Tibial artery (tissue), 4 donors: ENCODE data around the gene RHD.
"Not testable (repeated sequence)": the region's sequence is repeated elsewhere in the genome, so short reads cannot be mapped to it uniquely, and the experiment has no call there.

Experiments
- DNase-seq, 2 donors: peaks; one replicate each; pipeline ENCODE4 v3.0.0-alpha.2; 2019
- H3K27ac ChIP-seq, 2 donors: fragments of 200-600 bp; sonication (generic) in 1 of 2; 1 replicate in 1 of 2; 2 replicates in 1 of 2; pipeline ENCODE4 v1.5.1; 2018 to 2019; ENCODE audit warnings: mild to moderate bottlenecking in 1 of 2
- H3K27me3 ChIP-seq, 2 donors: fragments of 200-600 bp; sonication (generic) in 1 of 2; one replicate each; pipeline versions ENCODE4 v1.5.1 to v1.6.0; 2016 to 2019
- H3K36me3 ChIP-seq, 3 donors: fragments of 200-600 bp; sonication (generic) in 2 of 3; one replicate each; pipeline ENCODE4 v1.5.1; 2016 to 2019; ENCODE audit warnings: mild to moderate bottlenecking in 2 of 3
- H3K4me1 ChIP-seq, 4 donors: fragments of 200-600 bp; sonication (generic) in 2 of 4; 1 replicate in 3 of 4; 2 replicates in 1 of 4; pipeline ENCODE4 v1.5.1; 2016 to 2019
- H3K4me3 ChIP-seq, 2 donors: fragments of 200-600 bp; sonication (generic) in 1 of 2; 1 replicate in 1 of 2; 2 replicates in 1 of 2; pipeline ENCODE4 v1.5.1; 2018 to 2019; ENCODE audit warnings: mild to moderate bottlenecking in 2 of 2
- H3K9me3 ChIP-seq, 3 donors: fragments of 200-600 bp; sonication (generic) in 1 of 3; one replicate each; pipeline ENCODE4 v1.5.1; 2016 to 2019
- intact Hi-C: fragments of 100-400 bp; cut with DNase I; formaldehyde crosslinking; loops from one replicate; pipeline ENCODE4 v1.15.0; 2023; ENCODE audit warnings: low total_unique reads

RHD gene

GRCh38 chr1:25308168-25308567, 35.9 kb downstream of the RHD start:
- H3K27me3 ChIP-seq, intact Hi-C loops: not testable (repeated sequence)

GRCh38 chr1:25309085-25309484, 36.8 kb downstream of the RHD start:
- H3K36me3 ChIP-seq = peaks cover 0 to 30% (median 0%) of the 10 kb centered on the region in 3 donors
- H3K4me3 ChIP-seq, H3K9me3 ChIP-seq, intact Hi-C loops, DNase-seq, H3K27me3 ChIP-seq, H3K27ac ChIP-seq, H3K4me1 ChIP-seq: not testable (repeated sequence)

More at GRCh38 chr1:25308168-25308567, 35.9 kb downstream of the RHD start:
- not testable (repeated sequence) for H3K4me1 ChIP-seq, H3K27ac ChIP-seq, DNase-seq, H3K4me3 ChIP-seq, H3K9me3 ChIP-seq
- peaks cover 0 to 24% (median 0%) of the 10 kb centered on the region in 3 donors for H3K36me3 ChIP-seq

DNA sequence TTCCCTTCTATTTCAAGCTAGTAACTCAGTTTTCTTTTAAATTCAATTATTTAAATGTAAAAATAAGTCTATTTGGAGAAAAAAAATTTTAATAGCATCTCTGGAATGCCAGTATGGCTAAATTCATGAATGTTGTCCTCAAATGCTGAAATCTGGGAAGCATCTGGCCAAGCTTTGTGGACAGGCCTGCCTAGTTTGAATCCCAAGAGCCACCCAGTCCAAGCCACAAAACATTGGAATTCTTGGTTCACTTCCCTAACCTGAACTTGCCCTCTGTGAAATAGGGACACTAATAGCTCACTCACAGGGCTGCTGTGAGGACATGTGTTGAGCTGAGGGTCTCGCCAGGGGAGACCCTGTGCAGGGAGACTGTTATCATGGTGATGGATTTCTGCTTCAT, 37.2 kb downstream of the RHD start:
- H3K4me1 ChIP-seq, H3K27me3 ChIP-seq, H3K9me3 ChIP-seq, DNase-seq, intact Hi-C loops, H3K4me3 ChIP-seq, H3K27ac ChIP-seq: not testable (repeated sequence)
- peaks cover 0 to 30% (median 0%) of the 10 kb centered on the region in 3 donors for H3K36me3 ChIP-seq

DNA sequence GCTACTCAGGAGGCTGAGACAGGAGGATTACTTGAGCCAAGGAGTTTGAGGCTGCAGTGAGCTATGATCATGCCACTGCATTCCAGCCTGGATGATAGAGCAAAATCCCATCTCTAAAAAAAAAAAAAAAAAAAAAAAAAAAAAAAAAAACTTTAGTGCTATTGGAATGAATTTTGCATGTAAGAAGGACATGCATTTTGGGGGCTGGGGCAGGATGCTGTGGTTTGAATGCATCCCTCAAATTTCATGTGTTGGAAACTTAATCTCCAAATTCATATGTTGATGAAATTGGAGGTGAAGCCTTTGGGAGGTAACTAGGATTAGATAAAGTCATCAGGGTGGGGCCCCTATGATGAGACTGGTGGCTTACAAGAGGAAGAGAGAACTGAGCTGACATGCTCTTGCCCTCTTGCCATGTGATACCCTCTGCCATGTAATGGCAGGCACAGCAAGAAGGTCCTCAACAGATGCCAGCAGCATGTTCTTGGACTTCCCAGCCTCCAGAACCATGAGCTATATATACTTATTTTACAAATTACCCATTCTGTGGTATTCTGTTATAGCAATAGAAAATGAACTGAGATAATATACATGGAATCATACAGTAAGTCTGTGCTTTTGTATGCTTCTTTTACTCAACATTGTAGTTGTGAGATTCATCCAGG, 40.6 kb downstream of the RHD start:
- H3K9me3 ChIP-seq, H3K4me3 ChIP-seq, H3K36me3 ChIP-seq, intact Hi-C loops, H3K4me1 ChIP-seq, H3K27me3 ChIP-seq, DNase-seq, H3K27ac ChIP-seq: not testable (repeated sequence)

DNA sequence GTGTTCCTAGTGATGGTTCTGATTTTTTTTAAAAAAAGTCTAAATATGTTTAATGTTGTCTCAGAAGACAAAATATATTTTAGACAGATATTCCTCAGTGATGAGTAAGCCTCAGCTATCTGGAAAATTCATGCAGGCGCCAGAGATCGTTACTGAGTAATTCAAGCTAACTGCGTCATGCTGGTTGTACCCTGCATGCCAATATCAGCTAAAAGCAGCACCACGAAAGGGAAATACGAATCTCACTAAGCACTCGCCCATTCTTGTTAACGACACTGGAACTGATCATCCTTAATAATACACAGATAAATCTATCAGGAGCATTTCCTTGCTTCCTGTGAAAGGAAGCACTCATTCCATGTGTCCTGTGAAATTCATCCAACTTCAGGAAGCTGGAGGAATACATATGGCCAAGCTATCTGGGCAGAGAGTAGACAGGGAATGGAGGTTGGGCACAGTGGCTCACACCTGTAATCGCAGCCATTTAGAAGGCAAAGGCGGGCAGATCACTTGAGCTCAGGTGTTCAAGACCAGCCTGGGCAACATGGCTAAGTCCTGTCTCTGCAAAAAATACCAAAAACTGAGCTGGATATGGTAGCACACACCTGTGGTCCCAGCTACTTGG, 48.1 kb downstream of the RHD start:
- H3K36me3 ChIP-seq, intact Hi-C loops, H3K9me3 ChIP-seq, H3K27me3 ChIP-seq, H3K4me3 ChIP-seq, H3K4me1 ChIP-seq: not testable (repeated sequence)
- H3K27ac ChIP-seq = peak overlapping the region; percentile 34 to 56
- peak; percentile 44 to 76 for DNase-seq

DNA sequence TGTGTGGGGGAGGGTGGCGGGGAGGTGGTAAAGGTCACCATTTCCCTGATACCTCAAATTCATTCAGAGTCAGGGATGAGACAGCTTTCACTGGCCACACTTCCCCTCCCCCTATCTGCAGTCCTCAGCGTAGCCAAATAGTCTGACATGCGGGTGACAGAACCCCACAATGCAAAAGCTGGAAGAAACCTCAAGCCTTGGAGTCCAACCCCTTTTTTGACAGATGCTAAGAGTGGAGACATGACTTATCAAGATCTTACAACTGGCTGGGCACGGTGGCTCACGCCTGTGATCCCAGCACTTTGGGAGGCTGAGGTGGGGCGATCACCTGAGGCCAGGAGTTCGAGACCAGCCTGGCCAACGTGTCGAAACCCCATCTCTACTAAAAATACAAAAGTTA, 49.8 kb downstream of the RHD start:
- H3K36me3 ChIP-seq, H3K27ac ChIP-seq, H3K9me3 ChIP-seq, DNase-seq, H3K4me3 ChIP-seq, H3K4me1 ChIP-seq, intact Hi-C loops, H3K27me3 ChIP-seq: not testable (repeated sequence)

GRCh38 chr1:25324407-25324806, 52.1 kb downstream of the RHD start:
- H3K9me3 ChIP-seq, DNase-seq, H3K27ac ChIP-seq, H3K4me3 ChIP-seq, intact Hi-C loops, H3K36me3 ChIP-seq, H3K4me1 ChIP-seq, H3K27me3 ChIP-seq: not testable (repeated sequence)

- not testable (repeated sequence) for H3K4me3 ChIP-seq
Observed at GRCh38 chr1:25327864-25328790, 55.8 kb downstream of the RHD start.

DNA sequence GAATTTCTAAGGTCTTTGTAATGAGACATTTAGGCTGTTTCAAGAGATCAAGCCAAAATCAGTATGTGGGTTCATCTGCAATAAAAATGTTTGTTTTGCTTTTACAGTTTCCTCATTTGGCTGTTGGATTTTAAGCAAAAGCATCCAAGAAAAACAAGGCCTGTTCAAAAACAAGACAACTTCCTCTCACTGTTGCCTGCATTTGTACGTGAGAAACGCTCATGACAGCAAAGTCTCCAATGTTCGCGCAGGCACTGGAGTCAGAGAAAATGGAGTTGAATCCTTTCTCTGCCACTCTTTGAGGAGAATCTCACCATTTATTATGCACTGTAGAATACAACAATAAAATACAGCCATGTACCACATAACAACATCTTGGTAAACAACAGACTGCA, 56.5 kb downstream of the RHD start:
- H3K36me3 ChIP-seq = peaks cover 0 to 12% (median 0%) of the 10 kb centered on the region in 3 donors
- DNase-seq, H3K4me3 ChIP-seq, H3K27me3 ChIP-seq, intact Hi-C loops, H3K9me3 ChIP-seq, H3K27ac ChIP-seq: not testable (repeated sequence)
- peaks cover 0 to 24% (median 0%) of the 10 kb centered on the region in 4 donors for H3K4me1 ChIP-seq

More at GRCh38 chr1:25327864-25328790, 55.8 kb downstream of the RHD start:
- H3K36me3 ChIP-seq, DNase-seq, intact Hi-C loops, H3K27me3 ChIP-seq, H3K9me3 ChIP-seq, H3K27ac ChIP-seq: not testable (repeated sequence)
- peaks cover 0 to 21% (median 0%) of the 10 kb centered on the region in 4 donors for H3K4me1 ChIP-seq

GRCh38 chr1:25329336-25329735, 57.0 kb downstream of the RHD start:
- DNase-seq, H3K4me3 ChIP-seq, H3K27me3 ChIP-seq, intact Hi-C loops, H3K9me3 ChIP-seq: not testable (repeated sequence)
- Histone ChIP-seq H3K4me1 (peaks cover 0 to 25% (median under 1%) of the 10 kb centered on the region in 4 donors), H3K27ac (peak overlapping the region in 1 of 2 donors; percentile 25), H3K36me3 (peaks cover 0 to 12% (median 0%) of the 10 kb centered on the region in 3 donors)

- H3K9me3 ChIP-seq, H3K27ac ChIP-seq, intact Hi-C loops, H3K27me3 ChIP-seq, H3K4me3 ChIP-seq, DNase-seq: not testable (repeated sequence)
- Histone ChIP-seq H3K36me3 (peaks cover 0 to 12% (median 0%) of the 10 kb centered on the region in 3 donors), H3K4me1 (peaks cover 0 to 29% (median 3%) of the 10 kb centered on the region in 4 donors)
Observed at GRCh38 chr1:25329950-25330349, 57.6 kb downstream of the RHD start.

DNA sequence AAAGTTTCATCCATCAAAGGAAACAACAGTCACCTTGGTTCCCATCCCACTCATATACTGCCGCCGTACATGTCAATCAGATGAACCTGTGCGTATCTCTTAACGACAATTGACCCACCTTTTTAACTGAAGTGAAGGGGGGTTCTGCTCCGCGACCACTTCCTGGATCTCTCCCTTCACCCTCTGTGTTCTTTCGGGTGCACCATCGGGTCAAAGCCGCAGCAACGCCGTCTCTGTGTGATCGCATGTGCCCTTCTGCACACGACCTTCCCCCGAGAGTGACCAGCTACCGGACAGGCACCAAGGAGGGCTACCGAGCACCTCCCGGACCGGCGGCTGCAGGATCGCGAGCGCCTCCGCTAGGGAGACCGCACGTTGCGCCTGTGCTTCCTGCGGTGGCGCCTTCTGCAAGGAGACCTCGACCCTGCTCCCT, 64.6 kb downstream of the RHD start:
- intact Hi-C loops = loop anchor here (5.0 kb wide), 1 partner anchor 100 kb away; no protein-coding TSS in a partner anchor
- H3K27me3 ChIP-seq, H3K9me3 ChIP-seq: not testable (repeated sequence)
- DNase-seq = peak in 1 of 2 donors; percentile 75
- peak overlapping the region in 1 of 2 donors; percentile 37 for H3K27ac ChIP-seq
- peaks cover 0 to 12% (median 0%) of the 10 kb centered on the region in 3 donors for H3K36me3 ChIP-seq
- H3K4me1 ChIP-seq = peaks cover 0 to 34% (median 17%) of the 10 kb centered on the region in 4 donors
- peak overlapping the region; percentile 69 to 99 for H3K4me3 ChIP-seq

- not testable (repeated sequence) for H3K27me3 ChIP-seq, H3K36me3 ChIP-seq, DNase-seq, H3K9me3 ChIP-seq
- Histone ChIP-seq H3K4me3 (peak overlapping the region; percentile 69 to 99), H3K4me1 (peaks cover 0 to 34% (median 17%) of the 10 kb centered on the region in 4 donors), H3K27ac (peak overlapping the region; percentile 98 to 100)
- intact Hi-C loops = loop anchor here (5.0 kb wide), 1 partner anchor 100 kb away; no protein-coding TSS in a partner anchor
Observed at GRCh38 chr1:25337483-25338187, 65.3 kb downstream of the RHD start.
